NCI-H1105 (cell line): ENCODE measurements around the gene RNF213.
"Not testable (repeated sequence)": the region's sequence is repeated elsewhere in the genome, so short reads cannot be mapped to it uniquely, and the experiment has no call there.

Source experiments
- DNase-seq: peaks from one replicate; lab custom pipeline; 2025; lab: John Stamatoyannopoulos, UW

RNF213 gene

GRCh38 chr17:80319999-80320344, 59.3 kb downstream of the RNF213 start:
- DNase-seq: no peak

GRCh38 chr17:80320496-80320895, 59.8 kb downstream of the RNF213 start:
- no peak for DNase-seq

- no peak for DNase-seq
Observed at GRCh38 chr17:80322864-80323263, 62.2 kb downstream of the RNF213 start.

GRCh38 chr17:80323982-80324381, 63.3 kb downstream of the RNF213 start:
- no peak for DNase-seq

GRCh38 chr17:80327518-80327917, 66.9 kb downstream of the RNF213 start:
- no peak for DNase-seq

- no peak for DNase-seq
Observed at GRCh38 chr17:80328634-80329380, 68.2 kb downstream of the RNF213 start.

GRCh38 chr17:80329421-80329820, 68.8 kb downstream of the RNF213 start:
- not testable (repeated sequence) for DNase-seq

GRCh38 chr17:80330276-80330675, 69.6 kb downstream of the RNF213 start:
- DNase-seq: no peak

GRCh38 chr17:80330938-80331337, 70.3 kb downstream of the RNF213 start:
- DNase-seq: not testable (repeated sequence)

- no peak for DNase-seq
Observed at GRCh38 chr17:80331820-80332219, 71.2 kb downstream of the RNF213 start.

- no peak for DNase-seq
Observed at GRCh38 chr17:80337195-80337895, 76.7 kb downstream of the RNF213 start.

GRCh38 chr17:80339118-80339517, 78.5 kb downstream of the RNF213 start:
- no peak for DNase-seq

- no peak for DNase-seq
Observed at GRCh38 chr17:80339731-80340456, 79.2 kb downstream of the RNF213 start.

- DNase-seq: no peak
Observed at GRCh38 chr17:80345321-80345720, 84.7 kb downstream of the RNF213 start.

- no peak for DNase-seq
Observed at GRCh38 chr17:80345841-80346497, 85.3 kb downstream of the RNF213 start.

GRCh38 chr17:80346498-80347275, 86.0 kb downstream of the RNF213 start:
- DNase-seq: no peak

GRCh38 chr17:80347536-80347935, 86.9 kb downstream of the RNF213 start:
- DNase-seq: no peak

GRCh38 chr17:80347948-80348351, 87.3 kb downstream of the RNF213 start:
- DNase-seq: no peak

- no peak for DNase-seq
Observed at GRCh38 chr17:80348551-80349150, 88.0 kb downstream of the RNF213 start.

- DNase-seq: no peak
Observed at GRCh38 chr17:80349151-80349651, 88.5 kb downstream of the RNF213 start.

GRCh38 chr17:80349751-80350150, 89.1 kb downstream of the RNF213 start:
- DNase-seq: no peak
